Mucosa of descending colon (tissue), 3 donors: ENCODE results near the gene AGPAT3. TPM values are rescaled to one million over a fixed set of nuclear protein-coding genes. Genes with fewer than 3 reads are reported as not detected.
A peak's percentile ranks its signal among the peaks of the same experiment; 100 is the strongest.

ENCODE experiments used
- ATAC-seq: fragments of 200-7000 bp; cut with Tn5 transposase; one replicate; pipeline ENCODE4 v1.9.1; 2020; ENCODE audit warnings: mild to moderate bottlenecking, moderate library complexity
- DNase-seq, 3 donors: peaks; one replicate each; pipeline ENCODE4 v3.0.0-alpha.2; 2020
- H3K36me3 ChIP-seq: fragments of 200-600 bp; one replicate; pipeline ENCODE4 v1.8.0; 2021; ENCODE audit warnings: low read depth, mild to moderate bottlenecking
- H3K4me1 ChIP-seq: fragments of 200-600 bp; one replicate; pipeline ENCODE4 v1.8.0; 2021; ENCODE audit warnings: low read depth, mild to moderate bottlenecking
- H3K4me3 ChIP-seq: fragments of 200-600 bp; one replicate; pipeline ENCODE4 v1.8.0; 2021; ENCODE audit warnings: mild to moderate bottlenecking
- H3K9me3 ChIP-seq: fragments of 200-600 bp; one replicate; pipeline ENCODE4 v1.8.0; 2021; ENCODE audit warnings: mild to moderate bottlenecking
- intact Hi-C, 2 donors: fragments of 100-400 bp; cut with DNase I in 1 of 2; cut with micrococcal nuclease in 1 of 2; formaldehyde crosslinking; loops; one replicate each; pipeline versions ENCODE4 v1.11.0 to v1.11.1; 2022; cut with DNase I, micrococcal nuclease
- total RNA-seq, 3 donors: library from RNA; stranded (reverse); fragmentation: NEBNext Ultra II Directional in 2 of 3; extraction: Animal tissue kit (Norgen Biotek cat#: 25700) in 2 of 3; gene quantifications; one replicate each; pipeline versions ENCODE4 v1.2.1 to v1.2.4, GENCODE V29; 2021 to 2023
- TF ChIP-seq, protein P1 (sequence below): fragments of 200-600 bp; IDR thresholded peaks from one replicate; pipeline ENCODE4 v1.8.0; 2022; ENCODE audit warnings: antibody characterized with exemption, mild to moderate bottlenecking
- donor health status: DM: no; HTN: no; CAD: no; lungs with moderate emphysema.
- donor health status: DM: no; HTN: no; CAD: no.
- donor health status: DM: no; HTN: yes; CAD: no.

Gene AGPAT3
- total RNA-seq, 3 donors from 2014 or later = 77.7 to 120 (median 97.7) TPM

DNA sequence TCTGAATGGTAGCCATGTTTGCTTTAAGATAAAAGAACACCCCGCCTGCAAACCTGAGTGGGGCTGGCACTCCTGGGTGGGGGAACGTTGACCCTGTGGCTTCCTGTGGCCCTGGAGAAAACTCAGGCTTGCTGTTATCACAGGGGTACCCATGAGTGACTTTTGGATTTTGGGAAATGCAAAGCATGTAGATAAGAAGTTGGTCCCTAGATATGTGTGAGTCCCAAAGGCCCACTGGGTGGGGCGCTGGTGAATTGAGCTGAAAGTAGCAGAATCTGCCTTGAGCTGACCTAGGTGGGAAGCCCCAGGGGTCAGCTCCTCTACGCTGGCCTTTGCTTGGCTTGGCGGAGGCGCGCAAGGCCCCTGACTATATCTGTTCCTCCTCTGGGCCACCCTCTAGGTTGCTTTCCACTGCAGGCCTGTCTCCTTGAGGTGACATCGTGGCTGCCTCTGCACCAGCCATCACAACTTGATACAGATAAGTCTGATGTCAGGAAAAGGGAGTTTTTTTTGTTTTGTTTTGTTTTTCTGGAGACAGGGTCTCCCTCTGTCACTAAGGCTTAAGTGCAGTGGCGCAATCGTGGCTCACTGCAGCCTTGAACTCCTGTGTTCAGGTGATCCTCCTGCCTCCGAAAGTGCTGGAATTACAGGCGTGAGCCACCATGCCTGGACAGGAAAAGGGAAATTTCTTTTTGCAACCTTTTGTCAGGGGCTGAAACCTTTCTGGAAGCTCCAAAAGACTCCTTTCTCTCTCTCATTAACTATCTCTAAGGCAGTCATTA, 72.2 kb downstream of the AGPAT3 start:
- ATAC-seq (no peak), DNase-seq (no peak)
- Histone ChIP-seq H3K9me3 (no peaks in the 10 kb centered on the region), H3K4me1 (no peaks in the 10 kb centered on the region), H3K36me3 (no peaks in the 10 kb centered on the region), H3K4me3 (no peak overlapping the region)
- TF ChIP-seq, protein P1, sequence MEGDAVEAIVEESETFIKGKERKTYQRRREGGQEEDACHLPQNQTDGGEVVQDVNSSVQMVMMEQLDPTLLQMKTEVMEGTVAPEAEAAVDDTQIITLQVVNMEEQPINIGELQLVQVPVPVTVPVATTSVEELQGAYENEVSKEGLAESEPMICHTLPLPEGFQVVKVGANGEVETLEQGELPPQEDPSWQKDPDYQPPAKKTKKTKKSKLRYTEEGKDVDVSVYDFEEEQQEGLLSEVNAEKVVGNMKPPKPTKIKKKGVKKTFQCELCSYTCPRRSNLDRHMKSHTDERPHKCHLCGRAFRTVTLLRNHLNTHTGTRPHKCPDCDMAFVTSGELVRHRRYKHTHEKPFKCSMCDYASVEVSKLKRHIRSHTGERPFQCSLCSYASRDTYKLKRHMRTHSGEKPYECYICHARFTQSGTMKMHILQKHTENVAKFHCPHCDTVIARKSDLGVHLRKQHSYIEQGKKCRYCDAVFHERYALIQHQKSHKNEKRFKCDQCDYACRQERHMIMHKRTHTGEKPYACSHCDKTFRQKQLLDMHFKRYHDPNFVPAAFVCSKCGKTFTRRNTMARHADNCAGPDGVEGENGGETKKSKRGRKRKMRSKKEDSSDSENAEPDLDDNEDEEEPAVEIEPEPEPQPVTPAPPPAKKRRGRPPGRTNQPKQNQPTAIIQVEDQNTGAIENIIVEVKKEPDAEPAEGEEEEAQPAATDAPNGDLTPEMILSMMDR = no peak
- intact Hi-C loops = no loop called here

DNA sequence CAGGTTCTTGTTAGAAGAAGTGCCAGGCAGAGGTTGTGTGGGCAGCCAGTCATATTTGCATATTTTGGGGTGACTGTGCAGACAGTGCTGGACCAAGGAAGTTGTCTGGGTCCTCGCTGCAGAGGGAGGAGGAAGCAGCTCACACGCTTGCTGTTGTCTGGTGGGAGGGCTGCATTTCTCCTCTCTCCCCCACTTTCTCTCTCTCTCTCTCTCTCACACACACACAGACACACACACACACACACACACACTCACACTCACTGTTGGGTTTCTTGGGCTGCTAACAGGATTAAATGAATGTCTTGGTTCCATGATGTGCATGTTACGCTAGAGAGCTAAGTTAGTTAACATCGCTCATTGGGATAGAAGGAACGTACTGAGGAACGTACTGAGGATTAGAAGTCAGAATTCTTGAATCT, 72.9 kb downstream of the AGPAT3 start:
- H3K4me1 ChIP-seq = no peaks in the 10 kb centered on the region
- no peaks in the 10 kb centered on the region for H3K9me3 ChIP-seq
- H3K4me3 ChIP-seq = no peak overlapping the region
- no peak for DNase-seq
- intact Hi-C loops = no loop called here
- no peaks in the 10 kb centered on the region for H3K36me3 ChIP-seq
- no peak for ATAC-seq
- TF ChIP-seq, protein P1 = no peak

DNA sequence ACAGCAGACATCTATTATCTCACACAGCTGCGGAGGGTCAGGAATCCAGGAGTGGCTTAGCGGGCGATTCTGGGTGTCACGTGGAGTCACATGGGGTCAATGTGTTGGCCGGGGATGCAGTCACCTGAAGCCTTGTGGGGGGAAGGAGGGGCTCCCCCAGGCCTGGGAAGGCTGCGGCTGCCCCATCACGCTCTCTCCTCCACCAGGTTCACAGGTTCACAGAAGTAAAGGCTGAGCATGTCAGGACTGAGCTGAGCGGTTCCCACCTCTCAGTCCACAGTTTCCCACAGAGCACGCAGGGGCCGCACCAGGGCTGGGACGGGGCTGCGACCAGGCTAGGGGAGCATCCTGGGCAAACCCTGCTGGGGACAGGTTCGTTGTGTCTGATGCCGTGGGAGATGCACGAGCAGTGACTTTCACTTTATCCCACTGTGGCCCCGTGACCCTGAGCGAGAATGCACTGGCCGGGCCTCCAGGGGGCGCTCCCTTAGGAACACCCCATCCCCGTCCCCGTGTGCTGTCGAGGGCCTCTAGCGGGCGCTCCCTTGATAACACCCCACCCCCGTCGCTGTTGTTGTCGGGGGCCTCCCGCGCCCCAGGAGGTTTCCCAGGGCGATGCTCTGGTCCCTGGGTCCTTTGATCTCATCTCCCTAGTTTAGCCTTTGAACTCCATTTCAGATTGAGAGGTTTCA, 73.9 kb downstream of the AGPAT3 start:
- ATAC-seq (peak; percentile 89), DNase-seq (peak; percentile 74 to 90 (median 87))
- Histone ChIP-seq H3K36me3 (no peaks in the 10 kb centered on the region), H3K9me3 (no peaks in the 10 kb centered on the region), H3K4me3 (no peak overlapping the region), H3K4me1 (no peaks in the 10 kb centered on the region)
- TF ChIP-seq, protein P1 = peak; percentile 93
- intact Hi-C loops = no loop called here

DNA sequence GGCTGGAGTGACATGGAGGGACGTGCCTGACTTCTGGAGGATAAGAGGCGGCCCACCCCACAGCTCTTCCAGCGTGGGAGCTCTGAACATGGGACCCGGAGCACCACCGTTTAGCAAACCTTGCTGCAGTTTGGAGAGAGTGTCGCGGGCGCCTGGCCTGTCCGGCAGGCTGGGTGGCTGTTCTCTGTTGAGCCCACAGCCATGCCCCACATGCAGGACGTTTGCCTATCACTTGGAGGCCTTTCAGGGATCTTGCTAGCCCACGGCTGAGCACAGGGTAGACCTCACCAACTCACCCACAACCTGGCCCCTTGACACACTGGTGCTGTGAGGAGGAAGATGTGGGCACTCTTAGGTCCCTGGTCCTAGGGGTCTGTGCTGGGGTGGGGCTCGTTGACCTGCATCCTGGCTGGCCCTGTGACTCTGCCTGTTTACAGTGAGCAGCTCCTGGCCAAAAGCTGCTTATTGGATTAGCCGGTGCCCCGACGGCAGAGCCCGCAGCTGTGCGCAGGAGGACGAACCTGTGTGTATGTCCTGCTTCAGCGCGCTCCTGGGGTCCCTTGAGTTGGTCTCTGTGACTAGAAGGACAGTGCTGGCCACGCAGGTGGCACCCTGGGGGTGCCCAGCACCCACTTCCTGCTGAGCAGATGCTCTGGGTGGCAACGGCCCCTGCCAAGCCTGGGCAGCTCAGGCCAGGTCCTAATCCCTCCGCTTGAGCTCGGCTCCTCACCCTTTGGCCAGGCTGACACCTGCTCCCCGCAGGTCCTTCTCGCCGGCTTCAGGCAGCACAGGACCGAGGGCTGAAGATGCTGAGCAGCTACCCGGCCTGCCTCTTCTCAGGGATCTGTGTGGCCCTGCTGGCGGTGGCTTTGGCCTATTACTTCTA, 74.7 kb downstream of the AGPAT3 start:
- TF ChIP-seq, protein P1 = no peak
- H3K4me3 ChIP-seq = no peak overlapping the region
- H3K4me1 ChIP-seq = no peaks in the 10 kb centered on the region
- intact Hi-C loops = no loop called here
- DNase-seq (peak in 1 of 3 donors; percentile 47), ATAC-seq (no peak)
- no peaks in the 10 kb centered on the region for H3K9me3 ChIP-seq
- H3K36me3 ChIP-seq = no peaks in the 10 kb centered on the region

DNA sequence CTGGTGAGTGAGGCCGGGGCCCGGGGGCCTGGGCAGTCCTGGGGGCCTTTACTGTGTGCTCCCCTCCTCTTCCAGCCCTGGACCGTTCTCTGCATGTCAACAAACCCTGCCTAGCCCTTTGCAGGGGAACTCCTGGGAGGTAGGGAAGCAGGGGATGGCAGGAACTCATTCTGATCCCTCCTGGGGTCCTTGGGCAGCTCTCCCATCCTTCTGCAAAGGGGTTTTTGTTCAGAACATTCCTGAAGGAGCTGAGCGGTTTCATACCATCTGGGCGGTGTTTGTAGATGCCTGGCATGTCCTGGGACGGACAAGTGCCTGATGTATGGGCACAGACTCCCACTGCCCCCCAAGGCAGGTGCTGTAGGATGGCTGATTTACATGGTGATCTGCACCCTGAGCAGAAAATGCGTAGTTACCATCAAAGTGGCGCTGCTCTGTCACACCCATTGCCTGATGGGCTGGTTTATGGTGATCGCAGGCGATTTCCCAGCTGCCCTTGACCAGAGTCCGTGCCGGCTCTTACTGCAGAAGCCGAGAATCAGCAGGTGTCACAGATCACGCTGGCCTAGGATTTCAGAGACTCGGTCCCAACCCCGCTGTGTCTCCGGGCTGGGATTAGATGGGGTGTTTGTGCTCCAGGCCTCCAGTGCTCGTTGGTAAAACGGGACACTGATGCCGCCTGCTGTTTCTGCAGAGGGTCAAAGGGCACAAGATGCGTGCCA, 75.5 kb downstream of the AGPAT3 start:
- peak; percentile 37 to 56 (median 54) for DNase-seq
- no peaks in the 10 kb centered on the region for H3K4me1 ChIP-seq
- TF ChIP-seq, protein P1 = no peak
- H3K4me3 ChIP-seq = no peak overlapping the region
- intact Hi-C loops = no loop called here
- no peaks in the 10 kb centered on the region for H3K9me3 ChIP-seq
- no peaks in the 10 kb centered on the region for H3K36me3 ChIP-seq
- peak; percentile 71 for ATAC-seq
